ENCODE data around the gene TCEANC.
"Not testable (repeated sequence)": the region's sequence is repeated elsewhere in the genome, so short reads cannot be mapped to it uniquely, and the experiment has no call there.

The TCEANC gene

GRCh38 chrX:13652850-13653693 lies at the start of gene TCEANC:
Gene TCEANC (plus strand): TSS chrX:13653141. CDS start chrX:13662509, 9,368 bp downstream.
- DNase-seq: peak; percentile 57

- DNase-seq: no peak
Measured at GRCh38 chrX:13605611-13606010, 47.3 kb upstream of the TCEANC start.

GRCh38 chrX:13607331-13607995 lies 45.5 kb upstream of the TCEANC start:
- DNase-seq: no peak

- DNase-seq: no peak
Measured at GRCh38 chrX:13607996-13608365, 45.0 kb upstream of the TCEANC start.

GRCh38 chrX:13614154-13614553 lies 38.8 kb upstream of the TCEANC start:
- DNase-seq: no peak

- DNase-seq: no peak
Measured at GRCh38 chrX:13620207-13620606, 32.7 kb upstream of the TCEANC start.

- no peak for DNase-seq
Measured at GRCh38 chrX:13622401-13622964, 30.5 kb upstream of the TCEANC start.

- DNase-seq: no peak
Measured at GRCh38 chrX:13627306-13627705, 25.6 kb upstream of the TCEANC start.

- not testable (repeated sequence) for DNase-seq
Measured at GRCh38 chrX:13637224-13637623, 15.7 kb upstream of the TCEANC start.

GRCh38 chrX:13638021-13638420 lies 14.9 kb upstream of the TCEANC start:
- no peak for DNase-seq

GRCh38 chrX:13638826-13639225 lies 14.1 kb upstream of the TCEANC start:
- no peak for DNase-seq

- DNase-seq: not testable (repeated sequence)
Measured at GRCh38 chrX:13641684-13642083, 11.3 kb upstream of the TCEANC start.

- no peak for DNase-seq
Measured at GRCh38 chrX:13645464-13646153, 7.3 kb upstream of the TCEANC start.

GRCh38 chrX:13646154-13646549 lies 6.8 kb upstream of the TCEANC start:
- DNase-seq: no peak

- peak; percentile 15 for DNase-seq
Measured at GRCh38 chrX:13647709-13648212, 5.2 kb upstream of the TCEANC start.

- not testable (repeated sequence) for DNase-seq
Measured at GRCh38 chrX:13648336-13648735, 4.6 kb upstream of the TCEANC start.

GRCh38 chrX:13649838-13650237 lies 3.1 kb upstream of the TCEANC start:
- DNase-seq: no peak

GRCh38 chrX:13650318-13650717 lies 2.6 kb upstream of the TCEANC start:
- DNase-seq: no peak

GRCh38 chrX:13651150-13651549 lies 1.8 kb upstream of the TCEANC start:
- DNase-seq: no peak

GRCh38 chrX:13652287-13652793 lies 601 bp upstream of the TCEANC start:
- no peak for DNase-seq

GRCh38 chrX:13654116-13654515 lies 1.2 kb downstream of the TCEANC start:
- no peak for DNase-seq

- DNase-seq: no peak
Measured at GRCh38 chrX:13655674-13656073, 2.7 kb downstream of the TCEANC start.

- DNase-seq: no peak
Measured at GRCh38 chrX:13658602-13659001, 5.7 kb downstream of the TCEANC start.

Data from SIG-M5 (cell line).